KMS-11 (cell line): ENCODE measurements around the gene C8A.

Source experiments
- H2AFZ ChIP-seq: fragments of 200-600 bp; sonication (generic); 2 replicates; pipeline ENCODE4 v1.6.1; 2016; ENCODE audit warnings: antibody characterized with exemption, mixed run types, low read depth
- H3K27ac ChIP-seq: fragments of 200-600 bp; sonication (generic); 2 replicates; pipeline ENCODE4 v1.6.1; 2016; ENCODE audit warnings: mild to moderate bottlenecking, mixed run types
- H3K27me3 ChIP-seq: fragments of 200-600 bp; sonication (generic); 2 replicates; pipeline ENCODE4 v1.6.1; 2017; ENCODE audit warnings: mild to moderate bottlenecking, low read depth, mixed run types, moderate library complexity; ENCODE audit not compliant: insufficient read depth
- H3K36me3 ChIP-seq: fragments of 200-600 bp; sonication (generic); 2 replicates; pipeline ENCODE4 v1.6.1; 2017; ENCODE audit warnings: mild to moderate bottlenecking, mixed run types; ENCODE audit not compliant: insufficient read depth
- H3K4me1 ChIP-seq: fragments of 200-600 bp; sonication (generic); 2 replicates; pipeline ENCODE4 v1.6.1; 2016; ENCODE audit warnings: mild to moderate bottlenecking, low read depth, mixed run types; ENCODE audit not compliant: poor library complexity, severe bottlenecking
- H3K4me2 ChIP-seq: fragments of 200-600 bp; sonication (generic); 2 replicates; pipeline ENCODE4 v1.7.0; 2016; ENCODE audit warnings: mild to moderate bottlenecking, mixed run types
- H3K4me3 ChIP-seq: fragments of 200-600 bp; sonication (generic); IDR thresholded peaks from 2 replicates; pipeline ENCODE4 v1.6.1; 2017; ENCODE audit warnings: low read depth, low read length, mixed read lengths; ENCODE audit not compliant: insufficient read depth
- H3K79me2 ChIP-seq: fragments of 200-600 bp; sonication (generic); 2 replicates; pipeline ENCODE4 v1.6.1; 2016; ENCODE audit warnings: low read depth, mixed run types; ENCODE audit not compliant: insufficient read depth
- H3K9ac ChIP-seq: fragments of 200-600 bp; sonication (generic); 2 replicates; pipeline ENCODE4 v1.6.1; 2016; ENCODE audit warnings: mild to moderate bottlenecking, mixed run types
- H4K20me1 ChIP-seq: fragments of 200-600 bp; sonication (generic); 2 replicates; pipeline ENCODE4 v1.6.1; 2016; ENCODE audit warnings: mild to moderate bottlenecking, mixed run types; ENCODE audit not compliant: insufficient read depth
- CTCF ChIP-seq: fragments of 200-600 bp; sonication (generic); conservative IDR thresholded peaks from 2 replicates; pipeline ENCODE4 v1.6.1; 2017; ENCODE audit warnings: low read depth, mild to moderate bottlenecking, antibody characterized with exemption, low read length, moderate library complexity, mixed read lengths

Gene C8A

GRCh38 chr1:56814205-56814604, 40.4 kb upstream of the C8A start:
- Histone ChIP-seq H3K4me2 (no peak overlapping the region), H3K27ac (no peak overlapping the region), H3K4me3 (no peak overlapping the region), H3K79me2 (no peaks in the 10 kb centered on the region), H3K9ac (no peak overlapping the region), H3K27me3 (no peaks in the 10 kb centered on the region), H4K20me1 (no peaks in the 10 kb centered on the region), H3K36me3 (no peaks in the 10 kb centered on the region), H3K4me1 (no peaks in the 10 kb centered on the region), H2AFZ (no peak overlapping the region)
- no peak for TF ChIP-seq CTCF

DNA sequence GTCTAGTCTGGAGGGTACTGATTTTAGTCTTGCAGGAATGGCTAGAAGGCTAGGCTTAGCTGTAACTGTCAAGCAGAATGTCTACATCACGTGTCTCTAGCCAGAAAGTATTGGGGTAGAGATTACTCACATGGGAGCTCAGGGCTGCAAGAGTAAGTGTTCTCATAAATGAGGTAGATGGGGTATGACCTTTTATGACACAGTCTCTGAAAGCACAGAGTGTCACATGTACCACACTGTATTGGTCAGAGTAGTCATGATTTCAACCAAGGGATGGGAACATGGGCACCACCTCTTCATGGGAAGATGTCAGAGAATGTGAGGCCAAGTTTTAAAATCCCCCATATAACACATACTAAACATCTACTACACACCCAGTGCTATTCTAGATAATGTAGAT, 38.3 kb upstream of the C8A start:
- no peaks in the 10 kb centered on the region for H3K4me1 ChIP-seq
- H3K79me2 ChIP-seq: no peaks in the 10 kb centered on the region
- H3K27ac ChIP-seq: no peak overlapping the region
- H4K20me1 ChIP-seq: no peaks in the 10 kb centered on the region
- no peak overlapping the region for H2AFZ ChIP-seq
- no peaks in the 10 kb centered on the region for H3K36me3 ChIP-seq
- H3K9ac ChIP-seq: no peak overlapping the region
- TF ChIP-seq CTCF: no peak
- H3K4me3 ChIP-seq: no peak overlapping the region
- no peaks in the 10 kb centered on the region for H3K27me3 ChIP-seq
- no peak overlapping the region for H3K4me2 ChIP-seq

GRCh38 chr1:56816909-56817308, 37.7 kb upstream of the C8A start:
- no peaks in the 10 kb centered on the region for H3K36me3 ChIP-seq
- no peak overlapping the region for H3K4me2 ChIP-seq
- no peaks in the 10 kb centered on the region for H3K4me1 ChIP-seq
- H3K79me2 ChIP-seq: no peaks in the 10 kb centered on the region
- H3K4me3 ChIP-seq: no peak overlapping the region
- H3K27ac ChIP-seq: no peak overlapping the region
- no peaks in the 10 kb centered on the region for H3K27me3 ChIP-seq
- TF ChIP-seq CTCF: no peak
- H4K20me1 ChIP-seq: no peaks in the 10 kb centered on the region
- no peak overlapping the region for H3K9ac ChIP-seq
- no peak overlapping the region for H2AFZ ChIP-seq

DNA sequence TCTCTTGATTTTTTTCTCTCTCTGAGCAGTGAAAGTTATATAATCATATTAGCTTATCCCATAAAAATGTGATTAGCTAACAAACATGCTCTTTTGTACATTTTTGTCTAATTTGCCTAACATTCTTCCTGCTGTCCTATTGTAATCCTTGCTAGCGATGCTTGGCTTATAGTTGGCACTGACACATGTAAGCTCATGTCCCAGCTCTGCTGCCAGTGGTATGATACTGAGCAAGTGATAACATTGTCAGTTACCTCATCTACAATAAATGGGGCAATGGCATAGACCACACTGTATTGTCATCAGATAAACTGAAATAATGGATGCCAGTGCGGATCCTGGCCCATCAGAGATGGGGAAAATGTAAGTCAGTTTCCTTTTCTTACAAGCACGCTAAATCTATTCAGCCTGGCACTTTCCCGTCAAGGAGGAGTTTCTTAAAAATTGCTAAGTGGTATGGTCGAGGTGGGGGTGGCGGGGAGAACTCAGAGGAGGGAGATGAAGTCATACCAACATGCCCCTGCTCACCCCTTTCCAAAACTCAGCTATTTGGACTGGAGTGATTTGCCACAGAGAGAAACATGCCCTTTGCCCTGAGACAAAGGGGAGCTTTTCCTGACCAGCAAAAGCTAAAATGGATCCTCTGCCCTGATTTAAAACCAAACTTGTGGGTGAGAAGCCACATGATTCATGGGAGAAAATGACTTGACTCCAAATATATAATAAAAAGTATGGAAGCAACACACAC, 36.7 kb upstream of the C8A start:
- no peak overlapping the region for H3K4me3 ChIP-seq
- H2AFZ ChIP-seq: no peak overlapping the region
- H3K9ac ChIP-seq: no peak overlapping the region
- H3K4me2 ChIP-seq: no peak overlapping the region
- no peak for TF ChIP-seq CTCF
- H3K27ac ChIP-seq: no peak overlapping the region
- H3K36me3 ChIP-seq: no peaks in the 10 kb centered on the region
- no peaks in the 10 kb centered on the region for H3K79me2 ChIP-seq
- H3K27me3 ChIP-seq: no peaks in the 10 kb centered on the region
- H3K4me1 ChIP-seq: no peaks in the 10 kb centered on the region
- no peaks in the 10 kb centered on the region for H4K20me1 ChIP-seq
